PC-3 (cell line): Measurements from ENCODE around the gene IGFL2. TPM values are rescaled to one million over a fixed set of nuclear protein-coding genes. Genes with fewer than 3 reads are reported as not detected.

Experiments used
- ATAC-seq: fragments of 200-7000 bp; cut with Tn5 transposase; 2 replicates; pipeline ENCODE4 v1.9.1; 2020; ENCODE audit warnings: mild to moderate bottlenecking, moderate library complexity
- BruUV-seq: library from RNA; stranded (reverse); fragments of 400-500 nt; replicated peaks from 2 replicates; lab custom pipeline; 2021; lab: Mats Ljungman, UMichigan
- CTCF ChIA-PET: fragments of 300-600 bp; sonication (Branson Sonifier 250); formaldehyde crosslinking; loops from one replicate; lab custom pipeline; 2022; ENCODE audit warnings: antibody characterized with exemption; lab: Charles Lee
- POLR2A ChIA-PET: fragments of 300-600 bp; sonication (Branson Sonifier 250); formaldehyde crosslinking; loops from one replicate; lab custom pipeline; 2022; ENCODE audit warnings: antibody characterized with exemption; ENCODE audit not compliant: unreplicated experiment; lab: Charles Lee
- DNase-seq: peaks from one replicate; pipeline ENCODE4 v3.0.0-alpha.2; 2015
- H2AFZ ChIP-seq: fragments of 300-600 bp; sonication (generic); 2 replicates; pipeline ENCODE4 v1.6.0; 2016; ENCODE audit warnings: antibody characterized with exemption, low read length
- H3F3A ChIP-seq: fragments of 300-600 bp; sonication (generic); one replicate; pipeline ENCODE4 v1.6.0; 2017; ENCODE audit warnings: antibody characterized with exemption, low read length, control low read depth, mild to moderate bottlenecking; ENCODE audit not compliant: unreplicated experiment
- H3K27ac ChIP-seq: fragments of 300-600 bp; sonication (generic); 2 replicates; pipeline ENCODE4 v1.5.1; 2016; ENCODE audit warnings: mild to moderate bottlenecking, low read length
- H3K27me3 ChIP-seq: fragments of 300-600 bp; sonication (generic); 2 replicates; pipeline ENCODE4 v1.6.1; 2016; ENCODE audit warnings: low read length, mixed read lengths
- H3K36me3 ChIP-seq: fragments of 300-600 bp; sonication (generic); 2 replicates; pipeline ENCODE4 v1.6.1; 2016; ENCODE audit warnings: low read depth, mixed run types, low read length, mixed read lengths
- H3K4me1 ChIP-seq: fragments of 300-600 bp; sonication (generic); 2 replicates; pipeline ENCODE4 v1.5.1; 2016; ENCODE audit warnings: low read length; ENCODE audit not compliant: insufficient read depth
- H3K4me2 ChIP-seq: fragments of 300-600 bp; sonication (generic); 2 replicates; pipeline ENCODE4 v1.6.0; 2016; ENCODE audit warnings: low read length
- H3K4me3 ChIP-seq: fragments of 300-600 bp; sonication (generic); 2 replicates; pipeline ENCODE4 v1.5.1; 2016; ENCODE audit warnings: mild to moderate bottlenecking, low read length, mixed read lengths
- H3K79me2 ChIP-seq: fragments of 300-600 bp; sonication (generic); 2 replicates; pipeline ENCODE4 v1.6.1; 2017; ENCODE audit warnings: low read length, mixed read lengths
- H3K9ac ChIP-seq: fragments of 300-600 bp; sonication (generic); 2 replicates; pipeline ENCODE4 v1.6.0; 2016; ENCODE audit warnings: mild to moderate bottlenecking, low read length
- H3K9me2 ChIP-seq: fragments of 300-600 bp; sonication (generic); replicated peaks from 2 replicates; pipeline ENCODE4 v1.6.1; 2016; ENCODE audit warnings: mixed run types, low read length, mixed read lengths
- H3K9me3 ChIP-seq: fragments of 300-600 bp; sonication (generic); 2 replicates; pipeline ENCODE4 v1.6.1; 2016; ENCODE audit warnings: low read length, mixed read lengths
- H4K20me1 ChIP-seq: fragments of 300-600 bp; sonication (generic); 2 replicates; pipeline ENCODE4 v1.6.1; 2016; ENCODE audit warnings: low read length, mixed read lengths
- EZH2 ChIP-seq: fragments of 300-600 bp; sonication (generic); IDR thresholded peaks from one replicate; pipeline ENCODE4 v1.6.1; 2017; ENCODE audit warnings: antibody characterized with exemption, mild to moderate bottlenecking, low read length; ENCODE audit not compliant: unreplicated experiment
- EZH2phosphoT487 ChIP-seq: fragments of 300-600 bp; sonication (generic); IDR thresholded peaks from 2 replicates; pipeline ENCODE4 v1.6.1; 2018; ENCODE audit warnings: mild to moderate bottlenecking, antibody characterized with exemption, low read length, borderline replicate concordance
- intact Hi-C: fragments of 100-400 bp; cut with micrococcal nuclease; formaldehyde crosslinking; loops from 2 replicates; pipeline ENCODE4 v1.9.0; 2023
- total RNA-seq: library from RNA; depleted of rRNA; stranded (reverse); fragments of >200 nt; gene quantifications from 2 replicates; pipeline ENCODE4 v1.2.3, GENCODE V29; 2014
- TF ChIP-seq, protein P1 (sequence below): fragments of 300-600 bp; sonication (generic); conservative IDR thresholded peaks from 2 replicates; pipeline ENCODE4 v1.5.1; 2017; ENCODE audit warnings: antibody characterized with exemption, low read depth, mild to moderate bottlenecking, low read length

The IGFL2 gene
- total RNA-seq, 1 experiment from 2014 or later, result not detected

DNA sequence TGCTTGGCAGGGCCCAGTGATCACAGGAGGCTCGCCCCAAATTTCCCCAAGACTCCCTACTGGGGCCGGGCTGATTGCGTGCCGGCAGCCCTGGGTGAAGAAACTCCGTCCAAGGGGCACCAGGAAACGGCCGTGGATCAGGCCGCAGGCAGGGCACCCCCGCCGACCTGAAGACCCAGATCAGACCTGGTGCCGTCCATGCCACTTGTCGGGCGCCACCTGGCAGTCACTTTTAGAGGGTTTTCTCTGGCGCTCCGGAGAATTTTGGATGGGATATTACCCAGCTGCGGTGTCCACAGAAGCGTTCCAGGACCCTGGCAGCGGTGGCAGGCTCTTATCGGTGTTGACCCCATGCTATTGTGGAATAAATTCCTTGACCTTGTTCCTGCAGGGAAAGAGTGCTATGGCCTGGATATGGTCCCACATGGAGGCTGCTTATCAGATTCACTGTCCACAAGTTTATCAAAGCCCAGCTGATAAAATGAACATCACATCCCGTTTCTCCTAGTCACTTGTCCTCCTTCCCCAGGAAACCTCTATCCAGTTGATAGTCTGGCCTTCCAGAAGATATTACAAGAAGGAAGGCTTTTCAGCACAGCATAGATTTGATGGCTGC lies 38.2 kb downstream of the IGFL2 start:
- H3K27ac ChIP-seq, result no peak overlapping the region
- no peaks in the 10 kb centered on the region for H4K20me1 ChIP-seq
- no peak for DNase-seq
- ChIA-PET POLR2A (no interaction called here), CTCF (no interaction called here)
- BruUV-seq, result no TSS peak
- peaks cover 18% of the 10 kb centered on the region for H3K27me3 ChIP-seq
- no peaks in the 10 kb centered on the region for H3K9me3 ChIP-seq
- peaks cover 9% of the 10 kb centered on the region for H3K4me1 ChIP-seq
- intact Hi-C loops, result no loop called here
- H3K4me3 ChIP-seq, result no peak overlapping the region
- H3F3A ChIP-seq, result no peaks in the 10 kb centered on the region
- no peak overlapping the region for H3K4me2 ChIP-seq
- H3K9ac ChIP-seq, result no peak overlapping the region
- H3K9me2 ChIP-seq, result no peaks in the 10 kb centered on the region
- H2AFZ ChIP-seq, result no peak overlapping the region
- H3K79me2 ChIP-seq, result no peaks in the 10 kb centered on the region
- no peak for TF ChIP-seq EZH2phosphoT487
- TF ChIP-seq EZH2, result no peak
- TF ChIP-seq, protein P1, sequence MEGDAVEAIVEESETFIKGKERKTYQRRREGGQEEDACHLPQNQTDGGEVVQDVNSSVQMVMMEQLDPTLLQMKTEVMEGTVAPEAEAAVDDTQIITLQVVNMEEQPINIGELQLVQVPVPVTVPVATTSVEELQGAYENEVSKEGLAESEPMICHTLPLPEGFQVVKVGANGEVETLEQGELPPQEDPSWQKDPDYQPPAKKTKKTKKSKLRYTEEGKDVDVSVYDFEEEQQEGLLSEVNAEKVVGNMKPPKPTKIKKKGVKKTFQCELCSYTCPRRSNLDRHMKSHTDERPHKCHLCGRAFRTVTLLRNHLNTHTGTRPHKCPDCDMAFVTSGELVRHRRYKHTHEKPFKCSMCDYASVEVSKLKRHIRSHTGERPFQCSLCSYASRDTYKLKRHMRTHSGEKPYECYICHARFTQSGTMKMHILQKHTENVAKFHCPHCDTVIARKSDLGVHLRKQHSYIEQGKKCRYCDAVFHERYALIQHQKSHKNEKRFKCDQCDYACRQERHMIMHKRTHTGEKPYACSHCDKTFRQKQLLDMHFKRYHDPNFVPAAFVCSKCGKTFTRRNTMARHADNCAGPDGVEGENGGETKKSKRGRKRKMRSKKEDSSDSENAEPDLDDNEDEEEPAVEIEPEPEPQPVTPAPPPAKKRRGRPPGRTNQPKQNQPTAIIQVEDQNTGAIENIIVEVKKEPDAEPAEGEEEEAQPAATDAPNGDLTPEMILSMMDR, result no peak
- no peaks in the 10 kb centered on the region for H3K36me3 ChIP-seq
- no peak for ATAC-seq

- Histone ChIP-seq H3K4me2 (no peak overlapping the region), H3K4me1 (peaks cover 4% of the 10 kb centered on the region), H3K27me3 (peaks cover 18% of the 10 kb centered on the region), H4K20me1 (no peaks in the 10 kb centered on the region), H3F3A (no peaks in the 10 kb centered on the region), H3K4me3 (no peak overlapping the region), H3K79me2 (no peaks in the 10 kb centered on the region), H3K9me3 (no peaks in the 10 kb centered on the region), H3K36me3 (no peaks in the 10 kb centered on the region), H3K9ac (no peak overlapping the region), H3K9me2 (no peaks in the 10 kb centered on the region), H2AFZ (no peak overlapping the region), H3K27ac (no peak overlapping the region)
- CTCF ChIA-PET, result no interaction called here
- intact Hi-C loops, result no loop called here
- TF ChIP-seq, protein P1, result no peak
- TF ChIP-seq EZH2, result no peak
- TF ChIP-seq EZH2phosphoT487, result no peak
- BruUV-seq, result no TSS peak
- no peak for ATAC-seq
- no peak for DNase-seq
- POLR2A ChIA-PET, result no interaction called here
Observed at GRCh38 chr19:46186717-46187101, 38.7 kb downstream of the IGFL2 start.
